ENCODE data around the gene ZFHX3. TPM values are rescaled to one million over a fixed set of nuclear protein-coding genes. Genes with fewer than 3 reads are reported as not detected.

ZFHX3 gene
- polyA plus RNA-seq, 1 donor (not counting 4 experiments of a cell fraction or from before 2014, with no cell fraction given), result 1.2 TPM

DNA sequence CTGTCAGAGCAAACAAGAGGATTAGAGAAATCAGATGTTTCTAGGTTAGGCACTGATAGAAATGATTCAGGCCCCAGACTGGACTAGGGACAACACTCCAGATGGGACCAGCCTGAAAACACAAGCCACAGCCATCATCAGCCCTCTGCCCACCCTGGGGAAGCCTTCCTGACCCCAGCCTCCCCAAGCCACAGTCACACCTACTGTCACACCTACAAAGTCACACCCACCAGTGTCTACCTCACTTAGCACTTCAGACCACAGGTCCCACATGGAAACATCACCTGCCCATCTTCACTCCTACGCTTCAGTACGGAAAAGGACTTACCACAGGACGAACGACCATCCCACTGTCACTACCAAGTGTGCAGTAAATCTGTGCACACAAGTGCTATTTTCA lies 197.9 kb downstream of the ZFHX3 start:
- Histone ChIP-seq H2AFZ (ENCODE audit: control insufficient read depth, low read length) (no peak overlapping the region), H3K27ac (ENCODE audit: control insufficient read depth, insufficient read depth, low read length) (no peak overlapping the region), H4K20me1 (ENCODE audit: control insufficient read depth, extremely low read depth, insufficient read depth, low read length) (no peaks in the 10 kb centered on the region), H3K4me3 (ENCODE audit: control insufficient read depth in 2 of 3, extremely low read depth in 1 of 3, insufficient read depth in 2 of 3, low read depth in 1 of 3, low read length in 3 of 3) (no peak overlapping the region), H3K4me1 (ENCODE audit: control insufficient read depth, extremely low read depth, insufficient read depth, low read length) (peaks cover 9% of the 10 kb centered on the region), H3K9me1 (ENCODE audit: control insufficient read depth, extremely low read depth, insufficient read depth, low read length) (no peaks in the 10 kb centered on the region), H3K9ac (ENCODE audit: control insufficient read depth, extremely low read depth, insufficient read depth, low read length) (no peak overlapping the region), H3K9me3 (ENCODE audit: control insufficient read depth, low read depth, low read length) (no peaks in the 10 kb centered on the region), H3K27me3 (ENCODE audit: control insufficient read depth, extremely low read depth, insufficient read depth, low read length) (no peaks in the 10 kb centered on the region), H3K36me3 (ENCODE audit: control insufficient read depth in 2 of 2, extremely low read depth in 1 of 2, insufficient read depth in 2 of 2, low read length in 2 of 2) (no peaks in the 10 kb centered on the region), H3K79me2 (ENCODE audit: control insufficient read depth, insufficient read depth, low read length) (no peaks in the 10 kb centered on the region), H3K4me2 (ENCODE audit: control insufficient read depth, extremely low read depth, insufficient read depth, low read depth, low read length) (no peak overlapping the region)
- dilution Hi-C loops (cut with MboI; ENCODE audit: extremely low pct_ligation_motif_present, low sequenced_read_pairs), result no loop called here
- no peak for DNase-seq (ENCODE audit: low read depth, low spot score)
- FAIRE-seq, result no peak
- TF ChIP-seq, protein P1, sequence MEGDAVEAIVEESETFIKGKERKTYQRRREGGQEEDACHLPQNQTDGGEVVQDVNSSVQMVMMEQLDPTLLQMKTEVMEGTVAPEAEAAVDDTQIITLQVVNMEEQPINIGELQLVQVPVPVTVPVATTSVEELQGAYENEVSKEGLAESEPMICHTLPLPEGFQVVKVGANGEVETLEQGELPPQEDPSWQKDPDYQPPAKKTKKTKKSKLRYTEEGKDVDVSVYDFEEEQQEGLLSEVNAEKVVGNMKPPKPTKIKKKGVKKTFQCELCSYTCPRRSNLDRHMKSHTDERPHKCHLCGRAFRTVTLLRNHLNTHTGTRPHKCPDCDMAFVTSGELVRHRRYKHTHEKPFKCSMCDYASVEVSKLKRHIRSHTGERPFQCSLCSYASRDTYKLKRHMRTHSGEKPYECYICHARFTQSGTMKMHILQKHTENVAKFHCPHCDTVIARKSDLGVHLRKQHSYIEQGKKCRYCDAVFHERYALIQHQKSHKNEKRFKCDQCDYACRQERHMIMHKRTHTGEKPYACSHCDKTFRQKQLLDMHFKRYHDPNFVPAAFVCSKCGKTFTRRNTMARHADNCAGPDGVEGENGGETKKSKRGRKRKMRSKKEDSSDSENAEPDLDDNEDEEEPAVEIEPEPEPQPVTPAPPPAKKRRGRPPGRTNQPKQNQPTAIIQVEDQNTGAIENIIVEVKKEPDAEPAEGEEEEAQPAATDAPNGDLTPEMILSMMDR (optimal IDR thresholded peaks at IDR 0.05 in 1 of 3, IDR thresholded peaks at IDR 0.05 in 1 of 3, conservative IDR thresholded peaks at IDR 0.05 in 1 of 3; ENCODE audit: extremely low read depth in 1 of 3, insufficient read depth in 2 of 3, low read length in 3 of 3), result no peak
- TF ChIP-seq EZH2 (IDR thresholded peaks at IDR 0.05; ENCODE audit: low read length), result no peak

DNA sequence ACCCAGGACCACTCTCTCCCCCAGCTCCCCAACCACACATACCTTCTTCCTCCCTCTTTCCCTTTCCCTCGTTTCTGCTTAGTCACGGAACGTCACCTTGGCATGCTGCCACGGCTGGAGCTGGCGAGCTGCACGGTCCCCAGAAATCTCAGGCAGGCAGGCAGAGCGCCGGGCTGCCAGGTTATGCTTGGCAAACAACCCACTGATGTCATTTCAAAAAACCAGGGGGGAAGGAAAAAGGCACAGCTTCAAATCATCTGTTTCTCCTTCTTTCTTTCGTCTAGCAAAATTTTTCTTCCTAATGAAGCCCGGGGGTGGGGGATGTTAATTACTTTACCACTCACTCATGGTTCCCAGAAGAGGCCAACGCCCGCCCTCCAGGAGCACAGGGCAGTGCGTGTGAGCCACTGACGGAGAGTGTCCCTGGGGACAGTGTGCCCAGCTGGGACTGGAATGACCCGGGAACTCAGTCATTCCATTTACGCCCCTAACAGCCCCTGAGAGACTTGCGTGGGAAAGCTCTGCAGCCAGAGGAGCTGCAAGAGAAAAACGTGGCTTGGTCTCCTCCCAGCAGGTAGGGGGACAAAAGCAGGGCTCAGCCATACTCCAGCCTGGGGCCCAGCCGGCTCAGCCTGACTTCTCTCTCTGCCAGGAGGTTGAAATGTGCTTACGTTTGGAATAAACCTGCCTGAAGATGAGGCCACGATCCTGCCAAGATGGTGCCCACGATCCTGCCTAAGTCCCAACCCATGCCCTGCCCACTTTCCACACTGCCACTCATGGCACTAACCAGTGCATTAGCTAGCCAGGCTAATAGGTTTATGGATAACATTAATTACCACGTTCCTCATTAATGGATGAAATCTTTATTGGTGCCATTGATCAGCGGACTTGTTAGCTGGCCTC lies 198.9 kb downstream of the ZFHX3 start:
- Histone ChIP-seq H3K4me1 (ENCODE audit: control insufficient read depth, extremely low read depth, insufficient read depth, low read length) (peaks cover 9% of the 10 kb centered on the region), H3K27ac (ENCODE audit: control insufficient read depth, insufficient read depth, low read length) (no peak overlapping the region), H3K27me3 (ENCODE audit: control insufficient read depth, extremely low read depth, insufficient read depth, low read length) (no peaks in the 10 kb centered on the region), H3K79me2 (ENCODE audit: control insufficient read depth, insufficient read depth, low read length) (no peaks in the 10 kb centered on the region), H3K36me3 (ENCODE audit: control insufficient read depth in 2 of 2, extremely low read depth in 1 of 2, insufficient read depth in 2 of 2, low read length in 2 of 2) (no peaks in the 10 kb centered on the region), H2AFZ (ENCODE audit: control insufficient read depth, low read length) (peak overlapping the region; percentile 20), H3K4me3 (ENCODE audit: control insufficient read depth in 2 of 3, extremely low read depth in 1 of 3, insufficient read depth in 2 of 3, low read depth in 1 of 3, low read length in 3 of 3) (no peak overlapping the region), H3K9me1 (ENCODE audit: control insufficient read depth, extremely low read depth, insufficient read depth, low read length) (no peaks in the 10 kb centered on the region), H3K4me2 (ENCODE audit: control insufficient read depth, extremely low read depth, insufficient read depth, low read depth, low read length) (peak overlapping the region; percentile 46), H3K9me3 (ENCODE audit: control insufficient read depth, low read depth, low read length) (no peaks in the 10 kb centered on the region), H4K20me1 (ENCODE audit: control insufficient read depth, extremely low read depth, insufficient read depth, low read length) (no peaks in the 10 kb centered on the region), H3K9ac (ENCODE audit: control insufficient read depth, extremely low read depth, insufficient read depth, low read length) (no peak overlapping the region)
- dilution Hi-C loops (cut with MboI; ENCODE audit: extremely low pct_ligation_motif_present, low sequenced_read_pairs), result no loop called here
- TF ChIP-seq, protein P1 (optimal IDR thresholded peaks at IDR 0.05 in 1 of 3, IDR thresholded peaks at IDR 0.05 in 1 of 3, conservative IDR thresholded peaks at IDR 0.05 in 1 of 3; ENCODE audit: extremely low read depth in 1 of 3, insufficient read depth in 2 of 3, low read length in 3 of 3), result no peak
- no peak for TF ChIP-seq EZH2 (IDR thresholded peaks at IDR 0.05; ENCODE audit: low read length)
- peak; percentile 40 for DNase-seq (ENCODE audit: low read depth, low spot score)
- peak; percentile 48 for FAIRE-seq
